HCT116 (cell line): ENCODE measurements around the gene GAS2L2. TPM values are rescaled to one million over a fixed set of nuclear protein-coding genes. Genes with fewer than 3 reads are reported as not detected.

Source experiments
- ATAC-seq: fragments of 200-7000 bp; cut with Tn5 transposase; 2 replicates; pipeline ENCODE4 v1.9.1; 2020; ENCODE audit warnings: mild to moderate bottlenecking, moderate library complexity
- BruUV-seq: library from RNA; stranded (reverse); fragments of 400-500 nt; replicated peaks from 2 replicates; lab custom pipeline; 2021; lab: Mats Ljungman, UMichigan
- CTCF ChIA-PET: fragments of 300-600 bp; sonication (Branson Sonifier 250); formaldehyde crosslinking; loops from one replicate; lab custom pipeline; 2021; ENCODE audit warnings: antibody characterized with exemption; lab: Charles Lee
- POLR2A ChIA-PET: fragments of 300-600, 350-600 bp; sonication (Branson Sonifier 250); formaldehyde crosslinking; loops from one replicate; lab custom pipeline; 2021; ENCODE audit warnings: antibody characterized with exemption; lab: Charles Lee
- RAD21 ChIA-PET, 2 experiments: fragments of 300-600 bp; sonication (Branson Sonifier 250); formaldehyde crosslinking; loops; one replicate each; lab custom pipeline; 2023; ENCODE audit warnings: low total read pairs in 2 of 2; ENCODE audit not compliant: uncharacterized antibody in 2 of 2, unreplicated experiment in 2 of 2, low non-redundant PET in 1 of 2; lab: Charles Lee
- DNase-seq: peaks from one replicate; pipeline ENCODE4 v3.0.0-alpha.2; 2010; ENCODE audit warnings: low read depth, low spot score
- H2AFZ ChIP-seq: fragments of 200-600 bp; shearing (Covaris generic), sonication (generic); 2 replicates; pipeline ENCODE4 v1.6.1; 2017; ENCODE audit warnings: low read depth, mixed run types, mixed read lengths, antibody characterized with exemption, low read length; ENCODE audit not compliant: poor library complexity, severe bottlenecking
- H3K27ac ChIP-seq: 2 replicates; pipeline ENCODE4 v1.5.1; 2012; ENCODE audit warnings: low read depth, low read length
- H3K27me3 ChIP-seq: fragments of 200-600 bp; sonication (generic); 2 replicates; pipeline ENCODE4 v1.6.1; 2016; ENCODE audit warnings: mixed run types, low read length, mixed read lengths; ENCODE audit not compliant: insufficient read depth
- H3K36me3 ChIP-seq, 2 experiments: fragments of 200-500 bp in 1 of 2; fragments of 200-600 bp in 1 of 2; sonication (Bioruptor generic) in 1 of 2; sonication (generic) in 1 of 2; 2 replicates each; pipeline versions ENCODE4 v1.5.1 to v1.6.1; 2014 to 2016; ENCODE audit warnings: low read length in 2 of 2, inconsistent platforms in 1 of 2, mixed read lengths in 1 of 2, mixed run types in 1 of 2; ENCODE audit not compliant: insufficient read depth in 2 of 2, control insufficient read depth in 1 of 2
- H3K4me1 ChIP-seq, 2 experiments: fragments of 200-600 bp in 1 of 2; sonication (generic) in 1 of 2; 2 replicates each; pipeline versions ENCODE4 v1.5.1 to v1.6.1; 2012 to 2017; ENCODE audit warnings: low read length in 2 of 2, inconsistent platforms in 1 of 2, mild to moderate bottlenecking in 1 of 2, mixed read lengths in 1 of 2, mixed run types in 1 of 2, moderate library complexity in 1 of 2; ENCODE audit not compliant: insufficient read depth in 2 of 2, control insufficient read depth in 1 of 2
- H3K4me2 ChIP-seq: fragments of 200-600 bp; sonication (generic); 2 replicates; pipeline ENCODE4 v1.6.1; 2017; ENCODE audit warnings: mixed run types, low read length, mixed read lengths
- H3K4me3 ChIP-seq, 2 experiments: fragments of 200-600 bp in 1 of 2; sonication (generic) in 1 of 2; replicated peaks in 1 of 2; 2 replicates each; pipeline ENCODE4 v1.5.1; 2011 to 2016; ENCODE audit warnings: low read length in 2 of 2, control low read depth in 1 of 2, low read depth in 1 of 2, mild to moderate bottlenecking in 1 of 2, mixed read lengths in 1 of 2, mixed run types in 1 of 2
- H3K79me2 ChIP-seq: fragments of 200-600 bp; sonication (generic); 2 replicates; pipeline ENCODE4 v1.6.1; 2017; ENCODE audit warnings: mild to moderate bottlenecking, mixed run types, low read length, moderate library complexity, mixed read lengths; ENCODE audit not compliant: insufficient read depth
- H3K9ac ChIP-seq: fragments of 200-600 bp; sonication (generic); 2 replicates; pipeline ENCODE4 v1.6.1; 2016; ENCODE audit warnings: low read length, mixed read lengths
- H3K9me2 ChIP-seq: fragments of 200-600 bp; sonication (generic), shearing (Covaris generic); 2 replicates; pipeline ENCODE4 v1.6.1; 2017; ENCODE audit warnings: mixed run types, mild to moderate bottlenecking, moderate library complexity; ENCODE audit not compliant: insufficient read depth
- H3K9me3 ChIP-seq, 2 experiments: fragments of 200-500 bp in 1 of 2; fragments of 200-600 bp in 1 of 2; sonication (Bioruptor generic) in 1 of 2; sonication (generic) in 1 of 2; 2 replicates each; pipeline ENCODE4 v1.6.1; 2014 to 2017; ENCODE audit warnings: low read length in 2 of 2, mixed read lengths in 2 of 2, inconsistent platforms in 1 of 2, low read depth in 1 of 2, mild to moderate bottlenecking in 1 of 2, mixed run types in 1 of 2, moderate library complexity in 1 of 2; ENCODE audit not compliant: control insufficient read depth in 1 of 2, insufficient read depth in 1 of 2
- H4K20me1 ChIP-seq: fragments of 200-600 bp; sonication (generic), shearing (Covaris generic); 2 replicates; pipeline ENCODE4 v1.6.1; 2017; ENCODE audit warnings: mixed run types, mild to moderate bottlenecking, moderate library complexity; ENCODE audit not compliant: insufficient read depth
- ATF3 ChIP-seq: IDR thresholded peaks from 2 replicates; pipeline ENCODE4 v1.6.1; 2012
- CBX3 ChIP-seq: IDR thresholded peaks from 2 replicates; pipeline ENCODE4 v1.6.1; 2012; ENCODE audit warnings: low read depth
- CEBPB ChIP-seq: IDR thresholded peaks from 2 replicates; pipeline ENCODE4 v1.6.1; 2012; ENCODE audit warnings: low read depth
- ELF1 ChIP-seq: IDR thresholded peaks from 2 replicates; pipeline ENCODE4 v1.6.1; 2012; ENCODE audit warnings: low read depth, borderline replicate concordance
- EZH2 ChIP-seq: fragments of 200-600 bp; sonication (generic); IDR thresholded peaks from 2 replicates; pipeline ENCODE4 v1.6.1; 2017; ENCODE audit warnings: antibody characterized with exemption, mixed run types
- EZH2phosphoT487 ChIP-seq: fragments of 200-600 bp; IDR thresholded peaks from 2 replicates; pipeline ENCODE4 v1.6.1; 2018; ENCODE audit warnings: antibody characterized with exemption, borderline replicate concordance
- FOSL1 ChIP-seq: IDR thresholded peaks from 2 replicates; pipeline ENCODE4 v1.6.1; 2012; ENCODE audit warnings: low read depth
- JUND ChIP-seq: IDR thresholded peaks from 2 replicates; pipeline ENCODE4 v1.6.1; 2012
- MAX ChIP-seq: IDR thresholded peaks from 2 replicates; pipeline ENCODE4 v1.6.1; 2012
- POLR2A ChIP-seq: IDR thresholded peaks from 2 replicates; pipeline ENCODE4 v1.7.0; 2011; ENCODE audit warnings: borderline replicate concordance; ENCODE audit not compliant: insufficient read depth, insufficient read length; ENCODE audit errors: extremely low read depth
- RAD21 ChIP-seq: IDR thresholded peaks from 2 replicates; pipeline ENCODE4 v1.6.1; 2012; ENCODE audit warnings: low read depth, mild to moderate bottlenecking
- SP1 ChIP-seq: IDR thresholded peaks from 2 replicates; pipeline ENCODE4 v1.6.1; 2012; ENCODE audit warnings: low read depth
- SRF ChIP-seq: IDR thresholded peaks from 2 replicates; pipeline ENCODE4 v1.6.1; 2012; ENCODE audit warnings: low read depth
- TCF7L2 ChIP-seq: IDR thresholded peaks from 2 replicates; pipeline ENCODE4 v1.7.0; 2011; ENCODE audit warnings: borderline replicate concordance, inconsistent platforms; ENCODE audit not compliant: insufficient read depth, insufficient read length; ENCODE audit errors: extremely low read depth
- YY1 ChIP-seq: IDR thresholded peaks from 2 replicates; pipeline ENCODE4 v1.6.1; 2011; ENCODE audit warnings: low read length, low read depth, moderate library complexity, mild to moderate bottlenecking; ENCODE audit not compliant: insufficient replicate concordance; ENCODE audit errors: extremely low read depth
- ZBTB33 ChIP-seq: IDR thresholded peaks from 2 replicates; pipeline ENCODE4 v1.6.1; 2011; ENCODE audit warnings: mild to moderate bottlenecking, low read length, moderate library complexity; ENCODE audit not compliant: insufficient replicate concordance; ENCODE audit errors: extremely low read depth
- ZFX ChIP-seq: fragments of 450-650 bp; IDR thresholded peaks from 2 replicates; pipeline ENCODE4 v1.6.1; 2017
- ZNF274 ChIP-seq: fragments of 200-500 bp; sonication (Bioruptor generic); IDR thresholded peaks from 2 replicates; pipeline ENCODE4 v1.6.1; 2014; ENCODE audit warnings: mild to moderate bottlenecking, low read depth, low read length, inconsistent platforms
- intact Hi-C: fragments of 100-400 bp; cut with micrococcal nuclease; formaldehyde crosslinking; loops from 2 replicates; pipeline ENCODE4 v1.10.0; 2022
- total RNA-seq: library from RNA; stranded (reverse); gene quantifications from one replicate; pipeline ENCODE4 v1.2.1, GENCODE V29; 2021; ENCODE audit not compliant: unreplicated experiment
- TF ChIP-seq, protein P1 (sequence below), 3 experiments: fragments of 200-600 bp in 1 of 3; sonication (generic) in 1 of 3; IDR thresholded peaks in 2 of 3; conservative IDR thresholded peaks in 1 of 3; 2 replicates each; pipeline ENCODE4 v1.5.1; 2012 to 2017; ENCODE audit warnings: low read depth in 2 of 3, low read length in 2 of 3, antibody characterized with exemption in 1 of 3, borderline replicate concordance in 1 of 3, control low read depth in 1 of 3, mild to moderate bottlenecking in 1 of 3, mixed read lengths in 1 of 3, mixed run types in 1 of 3, moderate library complexity in 1 of 3; ENCODE audit not compliant: insufficient read depth in 1 of 3
- TF ChIP-seq, protein P2 (sequence below): IDR thresholded peaks from 2 replicates; pipeline ENCODE4 v1.6.1; 2012; ENCODE audit warnings: low read depth

The GAS2L2 gene
- total RNA-seq, 1 experiment from 2014 or later, result not detected

GRCh38 chr17:35695613-35696012 lies 57.4 kb downstream of the GAS2L2 start:
- ATAC-seq, result no peak
- TF ChIP-seq FOSL1 (no peak), MAX (no peak), ATF3 (no peak), POLR2A (no peak), CEBPB (no peak), JUND (no peak), SRF (no peak), ZBTB33 (no peak), EZH2 (no peak), TCF7L2 (no peak), YY1 (no peak), EZH2phosphoT487 (no peak), CBX3 (no peak), RAD21 (no peak), ZFX (no peak), ZNF274 (no peak), ELF1 (no peak), SP1 (no peak)
- TF ChIP-seq, protein P1, sequence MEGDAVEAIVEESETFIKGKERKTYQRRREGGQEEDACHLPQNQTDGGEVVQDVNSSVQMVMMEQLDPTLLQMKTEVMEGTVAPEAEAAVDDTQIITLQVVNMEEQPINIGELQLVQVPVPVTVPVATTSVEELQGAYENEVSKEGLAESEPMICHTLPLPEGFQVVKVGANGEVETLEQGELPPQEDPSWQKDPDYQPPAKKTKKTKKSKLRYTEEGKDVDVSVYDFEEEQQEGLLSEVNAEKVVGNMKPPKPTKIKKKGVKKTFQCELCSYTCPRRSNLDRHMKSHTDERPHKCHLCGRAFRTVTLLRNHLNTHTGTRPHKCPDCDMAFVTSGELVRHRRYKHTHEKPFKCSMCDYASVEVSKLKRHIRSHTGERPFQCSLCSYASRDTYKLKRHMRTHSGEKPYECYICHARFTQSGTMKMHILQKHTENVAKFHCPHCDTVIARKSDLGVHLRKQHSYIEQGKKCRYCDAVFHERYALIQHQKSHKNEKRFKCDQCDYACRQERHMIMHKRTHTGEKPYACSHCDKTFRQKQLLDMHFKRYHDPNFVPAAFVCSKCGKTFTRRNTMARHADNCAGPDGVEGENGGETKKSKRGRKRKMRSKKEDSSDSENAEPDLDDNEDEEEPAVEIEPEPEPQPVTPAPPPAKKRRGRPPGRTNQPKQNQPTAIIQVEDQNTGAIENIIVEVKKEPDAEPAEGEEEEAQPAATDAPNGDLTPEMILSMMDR (IDR thresholded peaks at IDR 0.05 in 2 of 3, conservative IDR thresholded peaks at IDR 0.05 in 1 of 3; ENCODE audit: borderline replicate concordance in 1 of 3, insufficient read depth in 1 of 3, low read depth in 2 of 3, low read length in 2 of 3), result no peak
- TF ChIP-seq, protein P2, sequence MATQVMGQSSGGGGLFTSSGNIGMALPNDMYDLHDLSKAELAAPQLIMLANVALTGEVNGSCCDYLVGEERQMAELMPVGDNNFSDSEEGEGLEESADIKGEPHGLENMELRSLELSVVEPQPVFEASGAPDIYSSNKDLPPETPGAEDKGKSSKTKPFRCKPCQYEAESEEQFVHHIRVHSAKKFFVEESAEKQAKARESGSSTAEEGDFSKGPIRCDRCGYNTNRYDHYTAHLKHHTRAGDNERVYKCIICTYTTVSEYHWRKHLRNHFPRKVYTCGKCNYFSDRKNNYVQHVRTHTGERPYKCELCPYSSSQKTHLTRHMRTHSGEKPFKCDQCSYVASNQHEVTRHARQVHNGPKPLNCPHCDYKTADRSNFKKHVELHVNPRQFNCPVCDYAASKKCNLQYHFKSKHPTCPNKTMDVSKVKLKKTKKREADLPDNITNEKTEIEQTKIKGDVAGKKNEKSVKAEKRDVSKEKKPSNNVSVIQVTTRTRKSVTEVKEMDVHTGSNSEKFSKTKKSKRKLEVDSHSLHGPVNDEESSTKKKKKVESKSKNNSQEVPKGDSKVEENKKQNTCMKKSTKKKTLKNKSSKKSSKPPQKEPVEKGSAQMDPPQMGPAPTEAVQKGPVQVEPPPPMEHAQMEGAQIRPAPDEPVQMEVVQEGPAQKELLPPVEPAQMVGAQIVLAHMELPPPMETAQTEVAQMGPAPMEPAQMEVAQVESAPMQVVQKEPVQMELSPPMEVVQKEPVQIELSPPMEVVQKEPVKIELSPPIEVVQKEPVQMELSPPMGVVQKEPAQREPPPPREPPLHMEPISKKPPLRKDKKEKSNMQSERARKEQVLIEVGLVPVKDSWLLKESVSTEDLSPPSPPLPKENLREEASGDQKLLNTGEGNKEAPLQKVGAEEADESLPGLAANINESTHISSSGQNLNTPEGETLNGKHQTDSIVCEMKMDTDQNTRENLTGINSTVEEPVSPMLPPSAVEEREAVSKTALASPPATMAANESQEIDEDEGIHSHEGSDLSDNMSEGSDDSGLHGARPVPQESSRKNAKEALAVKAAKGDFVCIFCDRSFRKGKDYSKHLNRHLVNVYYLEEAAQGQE, result no peak

More at GRCh38 chr17:35695613-35696012, 57.4 kb downstream of the GAS2L2 start:
- ChIA-PET RAD21 (no interaction called here), POLR2A (no interaction called here), CTCF (no interaction called here)
- Histone ChIP-seq H3K36me3 (peaks cover 16 to 18% of the 10 kb centered on the region in 2 experiments; a peak in 3 of 4 replicates), H3K4me1 (no peaks in the 10 kb centered on the region), H3K79me2 (peaks cover 3% of the 10 kb centered on the region; the same call in 1 of the 2 replicates), H3K9me2 (no peaks in the 10 kb centered on the region), H3K4me2 (no peak overlapping the region), H3K9me3 (no peaks in the 10 kb centered on the region), H4K20me1 (no peaks in the 10 kb centered on the region), H2AFZ (no peak overlapping the region), H3K27ac (no peak overlapping the region), H3K27me3 (no peaks in the 10 kb centered on the region), H3K9ac (no peak overlapping the region), H3K4me3 (no peak overlapping the region)
- DNase-seq, result no peak
- intact Hi-C loops, result no loop called here
- no TSS peak for BruUV-seq
